IMR-90 (cell line): ENCODE measurements around the gene ATP9B. TPM values are rescaled to one million over a fixed set of nuclear protein-coding genes. Genes with fewer than 3 reads are reported as not detected.

Experiments
- ATAC-seq: fragments of 200-7000 bp; cut with Tn5 transposase; 2 replicates; pipeline ENCODE4 v1.9.1; 2020; ENCODE audit warnings: low read depth, mild to moderate bottlenecking, moderate library complexity
- BruUV-seq: library from RNA; stranded (reverse); fragments of 400-500 nt; replicated peaks from 2 replicates; lab custom pipeline; 2021; lab: Mats Ljungman, UMichigan
- CTCF ChIA-PET: fragments of 300-600 bp; formaldehyde crosslinking; extraction: SDS; loops from one replicate; lab custom pipeline; 2021; ENCODE audit warnings: antibody characterized with exemption; lab: Yijun Ruan, JAX
- POLR2A ChIA-PET: fragments of 300-600 bp; sonication (Branson Sonifier 250); formaldehyde crosslinking; loops from one replicate; lab custom pipeline; 2022; ENCODE audit warnings: antibody characterized with exemption; ENCODE audit not compliant: unreplicated experiment; lab: Charles Lee
- DNase-seq: peaks from one replicate; pipeline ENCODE4 v3.0.0; 2013
- H2AFZ ChIP-seq: replicated peaks from 2 replicates; pipeline ENCODE3; 2013; ENCODE audit warnings: low read length, mild to moderate bottlenecking; ENCODE audit not compliant: poor library complexity
- H2AK5ac ChIP-seq: 2 replicates; pipeline ENCODE4 v1.6.1; 2013; ENCODE audit warnings: low read depth, low read length, inconsistent platforms
- H2AK9ac ChIP-seq: replicated peaks from 2 replicates; pipeline ENCODE3; 2013; ENCODE audit warnings: mild to moderate bottlenecking, low read depth, low read length, moderate library complexity; ENCODE audit not compliant: poor library complexity
- H2BK120ac ChIP-seq: 2 replicates; pipeline ENCODE4 v1.6.1; 2013; ENCODE audit warnings: low read depth, low read length, inconsistent platforms
- H2BK15ac ChIP-seq: 3 replicates; pipeline ENCODE4 v1.6.1; 2013; ENCODE audit warnings: low read depth, low read length, inconsistent platforms
- H2BK20ac ChIP-seq: 2 replicates; pipeline ENCODE4 v1.6.1; 2013; ENCODE audit warnings: low read depth, mild to moderate bottlenecking, inconsistent platforms, low read length, moderate library complexity
- H2BK5ac ChIP-seq: 2 replicates; pipeline ENCODE4 v1.6.1; 2013; ENCODE audit warnings: mild to moderate bottlenecking, low read depth, low read length, inconsistent platforms; ENCODE audit not compliant: poor library complexity, severe bottlenecking
- H3K14ac ChIP-seq: replicated peaks from 2 replicates; pipeline ENCODE4 v1.6.1; 2013; ENCODE audit warnings: low read depth, low read length, inconsistent platforms
- H3K18ac ChIP-seq: 2 replicates; pipeline ENCODE4 v1.6.1; 2013; ENCODE audit warnings: low read depth, low read length, control low read depth
- H3K23ac ChIP-seq: 2 replicates; pipeline ENCODE4 v1.6.1; 2013; ENCODE audit warnings: low read depth, low read length, inconsistent platforms
- H3K27ac ChIP-seq: 2 replicates; pipeline ENCODE4 v1.5.1; 2013; ENCODE audit warnings: mild to moderate bottlenecking, control low read depth, low read length; ENCODE audit not compliant: insufficient read depth
- H3K27me3 ChIP-seq: 2 replicates; pipeline ENCODE4 v1.6.1; 2013; ENCODE audit warnings: low read length; ENCODE audit not compliant: control insufficient read depth, insufficient read depth
- H3K36me3 ChIP-seq: 2 replicates; pipeline ENCODE4 v1.6.1; 2013; ENCODE audit warnings: low read length, mixed read lengths; ENCODE audit not compliant: control insufficient read depth, insufficient read depth
- H3K4ac ChIP-seq: 2 replicates; pipeline ENCODE4 v1.6.1; 2013; ENCODE audit warnings: low read depth, low read length, inconsistent platforms
- H3K4me1 ChIP-seq: 2 replicates; pipeline ENCODE4 v1.6.1; 2013; ENCODE audit warnings: low read length, mixed read lengths; ENCODE audit not compliant: control insufficient read depth, insufficient read depth
- H3K4me2 ChIP-seq: 2 replicates; pipeline ENCODE4 v1.6.1; 2013; ENCODE audit warnings: low read depth, mild to moderate bottlenecking, control low read depth, low read length, moderate library complexity
- H3K4me3 ChIP-seq: 2 replicates; pipeline ENCODE4 v1.5.1; 2013; ENCODE audit warnings: low read depth, mild to moderate bottlenecking, control low read depth, low read length, moderate library complexity; ENCODE audit not compliant: insufficient read depth
- H3K56ac ChIP-seq: 2 replicates; pipeline ENCODE4 v1.6.1; 2013; ENCODE audit warnings: low read length, inconsistent platforms; ENCODE audit not compliant: insufficient read depth; ENCODE audit errors: extremely low read depth
- H3K79me1 ChIP-seq, 2 experiments: 2 replicates each; pipeline ENCODE4 v1.6.1; 2013; ENCODE audit warnings: low read length in 2 of 2, inconsistent platforms in 1 of 2, low read depth in 1 of 2
- H3K9ac ChIP-seq: 2 replicates; pipeline ENCODE4 v1.6.1; 2013; ENCODE audit warnings: low read depth, low read length, control low read depth
- H3K9me1 ChIP-seq: 2 replicates; pipeline ENCODE4 v1.6.1; 2013; ENCODE audit warnings: low read length, inconsistent platforms; ENCODE audit not compliant: insufficient read depth
- H3K9me3 ChIP-seq: 2 replicates; pipeline ENCODE4 v1.6.1; 2013; ENCODE audit warnings: low read length; ENCODE audit not compliant: control insufficient read depth, insufficient read depth
- H4K20me1 ChIP-seq: 2 replicates; pipeline ENCODE4 v1.6.1; 2013; ENCODE audit warnings: low read length, inconsistent platforms; ENCODE audit not compliant: insufficient read depth
- H4K5ac ChIP-seq: 2 replicates; pipeline ENCODE4 v1.6.1; 2013; ENCODE audit warnings: mild to moderate bottlenecking, low read depth, low read length, control low read depth
- H4K8ac ChIP-seq, 2 experiments: 2 replicates each; pipeline ENCODE4 v1.6.1; 2013; ENCODE audit warnings: low read depth in 2 of 2, low read length in 2 of 2, control low read depth in 1 of 2, inconsistent platforms in 1 of 2
- H4K91ac ChIP-seq: 2 replicates; pipeline ENCODE4 v1.6.1; 2013; ENCODE audit warnings: low read depth, low read length, inconsistent platforms; ENCODE audit not compliant: insufficient read depth
- BHLHE40 ChIP-seq: fragments of 150-350 bp; IDR thresholded peaks from 2 replicates; pipeline ENCODE4 v1.6.1; 2016; ENCODE audit warnings: mild to moderate bottlenecking, low read depth, low read length
- CEBPB ChIP-seq: IDR thresholded peaks from 2 replicates; pipeline ENCODE4 v1.6.1; 2012; ENCODE audit warnings: low read depth, low read length, improper control_type of control experiment
- CHD1 ChIP-seq: IDR thresholded peaks from 2 replicates; pipeline ENCODE4 v1.6.1; 2012; ENCODE audit warnings: low read depth, low read length, improper control_type of control experiment
- CTCF ChIP-seq: conservative IDR thresholded peaks from 2 replicates; pipeline ENCODE4 v1.5.1; 2012; ENCODE audit warnings: mild to moderate bottlenecking, low read depth, low read length, improper control_type of control experiment
- ELK1 ChIP-seq: fragments of 150-350 bp; IDR thresholded peaks from 2 replicates; pipeline ENCODE4 v1.6.1; 2016; ENCODE audit warnings: low read depth, mild to moderate bottlenecking, low read length, moderate library complexity, borderline replicate concordance
- FOS ChIP-seq: fragments of 150-350 bp; IDR thresholded peaks from 2 replicates; pipeline ENCODE4 v1.6.1; 2016; ENCODE audit warnings: low read depth, low read length
- MAFK ChIP-seq: IDR thresholded peaks from 2 replicates; pipeline ENCODE4 v1.6.1; 2012; ENCODE audit warnings: low read depth, low read length, improper control_type of control experiment
- MAZ ChIP-seq: IDR thresholded peaks from 2 replicates; pipeline ENCODE4 v1.6.1; 2012; ENCODE audit warnings: low read depth, mild to moderate bottlenecking, low read length, improper control_type of control experiment, moderate library complexity, borderline replicate concordance
- MXI1 ChIP-seq: IDR thresholded peaks from 2 replicates; pipeline ENCODE4 v1.6.1; 2012; ENCODE audit warnings: low read depth, mild to moderate bottlenecking, low read length, moderate library complexity, borderline replicate concordance
- NFE2L2 ChIP-seq: fragments of 150-350 bp; IDR thresholded peaks from 2 replicates; pipeline ENCODE4 v1.6.1; 2016; ENCODE audit warnings: low read depth, mild to moderate bottlenecking, low read length
- POLR2A ChIP-seq: IDR thresholded peaks from 2 replicates; pipeline ENCODE4 v1.6.1; 2012; ENCODE audit warnings: mild to moderate bottlenecking, low read depth, low read length
- RAD21 ChIP-seq: IDR thresholded peaks from 2 replicates; pipeline ENCODE4 v1.6.1; 2012; ENCODE audit warnings: low read length, improper control_type of control experiment
- RCOR1 ChIP-seq: IDR thresholded peaks from 2 replicates; pipeline ENCODE4 v1.6.1; 2012; ENCODE audit warnings: mild to moderate bottlenecking, low read length, improper control_type of control experiment; ENCODE audit not compliant: insufficient replicate concordance
- RFX5 ChIP-seq: IDR thresholded peaks from 2 replicates; pipeline ENCODE4 v1.8.0; 2012; ENCODE audit warnings: low read depth, mild to moderate bottlenecking, low read length, moderate library complexity
- SMC3 ChIP-seq: fragments of 150-350 bp; IDR thresholded peaks from 2 replicates; pipeline ENCODE4 v1.6.1; 2016; ENCODE audit warnings: low read depth, mild to moderate bottlenecking, antibody characterized with exemption, low read length, moderate library complexity
- USF2 ChIP-seq: fragments of 150-350 bp; IDR thresholded peaks from 2 replicates; pipeline ENCODE4 v1.6.1; 2017; ENCODE audit warnings: mild to moderate bottlenecking, antibody characterized with exemption, low read length, low read depth
- WGBS, 2 experiments: methylation state at CpG; one replicate each; pipeline versions ENCODE4 v1.1.5 to v1.1.7; 2013; ENCODE audit warnings: missing lambda C conversion rate in 2 of 2; ENCODE audit not compliant: insufficient read length in 1 of 2; ENCODE audit errors: extremely low coverage in 2 of 2; 5-methylcytosine and 5-hydroxymethylcytosine counted together
- dilution Hi-C: fragments of 300-500 bp; cut with HindIII; formaldehyde crosslinking; loops from one replicate; pipeline ENCODE4 v1.14.3; 2018; ENCODE audit warnings: low sequenced_read_pairs; ENCODE audit not compliant: unreplicated experiment
- in situ Hi-C: fragments of 300-500 bp; cut with MboI; formaldehyde crosslinking; loops from 3 replicates; pipeline ENCODE4 v1.14.3; 2019; ENCODE audit warnings: low sequenced_read_pairs, inconsistent platforms, mixed read lengths
- intact Hi-C: fragments of 100-400 bp; cut with micrococcal nuclease; formaldehyde crosslinking; loops from 2 replicates; pipeline ENCODE4 v1.10.0; 2022
- polyA plus RNA-seq, 3 experiments: library from polyadenylated mRNA; depleted of rRNA; stranded (reverse); fragments of >200 nt; gene quantifications; 2 replicates each; pipeline ENCODE4 v1.2.3, GENCODE V29; 2012; ENCODE audit warnings: low replicate concordance in 1 of 3
- total RNA-seq: library from RNA; depleted of rRNA; stranded (reverse); fragments of >200 nt; gene quantifications from 2 replicates; pipeline ENCODE4 v1.2.3, GENCODE V29; 2012

ATP9B gene
- total and polyA plus RNA-seq, 2 of the 4 experiments (the other 2 are of a cell fraction) = 11.0 to 11.5 TPM

GRCh38 chr18:79222790-79223189 is 153.6 kb downstream of the ATP9B start:
- Histone ChIP-seq H3K14ac (no peak overlapping the region), H3K36me3 (peaks cover 3% of the 10 kb centered on the region), H4K5ac (no peak overlapping the region), H3K9me3 (no peaks in the 10 kb centered on the region), H3K79me1 (0 out of 4 replicates have a peak, but pooled peaks cover 0 to 4% of the 10 kb centered on the region in 2 experiments), H3K9ac (no peak overlapping the region), H3K4ac (no peak overlapping the region), H3K56ac (no peak overlapping the region), H2AFZ (no peak overlapping the region), H2BK15ac (no peak overlapping the region), H3K9me1 (peaks cover 8% of the 10 kb centered on the region; the same call in 1 of the 2 replicates), H2BK20ac (no peak overlapping the region), H3K4me2 (no peak overlapping the region), H3K23ac (no peak overlapping the region), H2BK120ac (no peak overlapping the region), H2AK9ac (no peak overlapping the region), H2BK5ac (no peak overlapping the region), H3K27ac (no peak overlapping the region), H4K91ac (no peak overlapping the region), H2AK5ac (no peak overlapping the region), H4K8ac (no peak overlapping the region), H3K27me3 (no peaks in the 10 kb centered on the region), H4K20me1 (no peaks in the 10 kb centered on the region), H3K4me3 (no peak overlapping the region), H3K18ac (no peak overlapping the region), H3K4me1 (no peaks in the 10 kb centered on the region)
- in situ Hi-C loops = no loop called here
- no TSS peak for BruUV-seq
- POLR2A ChIA-PET = no interaction called here
- DNase-seq (no peak), ATAC-seq (no peak)
- TF ChIP-seq USF2 (no peak), CHD1 (no peak), MAFK (no peak), NFE2L2 (no peak), SMC3 (no peak), MAZ (no peak), CEBPB (no peak), POLR2A (no peak), RCOR1 (no peak), RFX5 (no peak), MXI1 (no peak), RAD21 (no peak), BHLHE40 (no peak), ELK1 (no peak), FOS (no peak), CTCF (no peak)
- dilution Hi-C loops = no loop called here
- no CpG with 5 or more reads among the region's 1 CpG for WGBS, 2 experiments
- CTCF ChIA-PET = interaction anchor here (1.1 kb wide), 1 partner anchor 37 kb away, joined by 4 read pairs; no protein-coding TSS in a partner anchor
- intact Hi-C loops = no loop called here
